Right renal cortex interstitium (tissue), 3 donors: Measurements from ENCODE around the gene AFG1L. TPM values are rescaled to one million over a fixed set of nuclear protein-coding genes. Genes with fewer than 3 reads are reported as not detected.
"Not testable (repeated sequence)": the region's sequence is repeated elsewhere in the genome, so short reads cannot be mapped to it uniquely, and the experiment has no call there.

ENCODE experiments used
- DNase-seq, 3 donors: peaks; one replicate each; pipeline ENCODE4 v3.0.0-alpha.2; 2013; ENCODE audit warnings: low read depth in 3 of 3, low spot score in 2 of 3
- polyA plus RNA-seq, 3 donors: library from polyadenylated mRNA; unstranded; fragments of 120-200 nt; gene quantifications; one replicate each; pipeline ENCODE4 v1.2.1, GENCODE V29; 2013; ENCODE audit not compliant: insufficient read length in 3 of 3

The AFG1L gene
- polyA plus RNA-seq, 3 donors, result 7.5 to 10.2 (median 7.5) TPM

DNA sequence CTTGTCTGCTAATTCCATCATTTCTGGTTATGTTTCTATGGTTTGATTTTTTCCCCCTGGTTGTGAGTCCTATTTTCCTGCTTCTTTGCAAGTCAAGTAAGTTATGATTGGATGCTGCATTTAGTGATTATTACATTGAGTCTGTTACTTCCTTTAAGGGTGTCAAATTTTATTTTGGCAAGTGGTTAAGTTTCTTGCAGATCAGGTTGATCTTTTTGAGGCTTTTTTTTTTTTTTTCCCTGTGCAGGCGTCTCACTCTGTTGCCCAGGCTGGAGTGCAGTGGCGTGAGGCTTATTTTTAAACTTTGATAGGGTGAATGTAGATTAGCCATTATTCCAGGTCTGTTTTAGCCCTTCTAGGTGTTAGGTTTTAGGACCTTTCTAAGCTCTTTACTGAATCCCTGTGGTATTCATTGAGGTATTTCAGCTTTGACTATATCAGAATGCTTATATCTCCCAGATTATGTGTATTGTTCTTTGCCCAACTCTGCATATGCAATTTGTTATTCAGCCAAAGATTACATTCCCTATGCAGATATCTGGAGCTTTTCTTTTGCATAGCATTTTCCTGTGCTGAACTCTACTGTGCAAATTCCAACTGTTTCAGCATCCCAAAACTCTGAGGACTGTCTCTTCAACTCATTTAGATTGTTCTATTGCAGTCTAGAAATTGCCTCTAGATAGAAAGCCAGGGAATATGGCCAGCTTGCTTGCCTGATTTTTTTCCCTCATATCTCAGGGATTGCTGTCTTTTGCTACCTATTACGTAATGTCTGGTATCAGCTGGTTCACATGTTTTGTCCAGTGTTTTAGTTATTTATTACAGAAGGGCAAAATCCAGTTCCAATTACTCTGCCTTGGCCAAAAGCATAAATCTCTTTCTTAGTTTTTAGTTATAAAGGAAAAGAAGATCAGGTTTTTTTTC is 113.3 kb downstream of the AFG1L start:
- DNase-seq, result no peak

DNA sequence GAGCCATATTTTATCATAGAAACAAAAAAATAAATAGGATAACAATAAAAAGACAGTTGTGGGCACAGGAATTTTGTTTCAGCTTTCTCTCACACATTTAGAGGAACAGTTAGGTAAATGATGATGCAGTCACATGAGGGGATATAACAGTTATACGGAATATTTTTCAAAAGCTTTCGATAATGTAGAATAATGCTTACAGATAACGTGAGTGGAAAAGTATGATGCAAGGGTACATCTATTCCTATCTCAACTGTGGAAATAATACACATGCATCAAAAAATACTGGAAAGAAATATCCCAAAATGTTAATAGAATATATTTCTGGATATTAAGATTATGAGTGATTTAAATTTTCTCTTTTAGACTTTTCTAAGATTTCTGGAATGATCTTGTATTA is 114.0 kb downstream of the AFG1L start:
- DNase-seq, result no peak

DNA sequence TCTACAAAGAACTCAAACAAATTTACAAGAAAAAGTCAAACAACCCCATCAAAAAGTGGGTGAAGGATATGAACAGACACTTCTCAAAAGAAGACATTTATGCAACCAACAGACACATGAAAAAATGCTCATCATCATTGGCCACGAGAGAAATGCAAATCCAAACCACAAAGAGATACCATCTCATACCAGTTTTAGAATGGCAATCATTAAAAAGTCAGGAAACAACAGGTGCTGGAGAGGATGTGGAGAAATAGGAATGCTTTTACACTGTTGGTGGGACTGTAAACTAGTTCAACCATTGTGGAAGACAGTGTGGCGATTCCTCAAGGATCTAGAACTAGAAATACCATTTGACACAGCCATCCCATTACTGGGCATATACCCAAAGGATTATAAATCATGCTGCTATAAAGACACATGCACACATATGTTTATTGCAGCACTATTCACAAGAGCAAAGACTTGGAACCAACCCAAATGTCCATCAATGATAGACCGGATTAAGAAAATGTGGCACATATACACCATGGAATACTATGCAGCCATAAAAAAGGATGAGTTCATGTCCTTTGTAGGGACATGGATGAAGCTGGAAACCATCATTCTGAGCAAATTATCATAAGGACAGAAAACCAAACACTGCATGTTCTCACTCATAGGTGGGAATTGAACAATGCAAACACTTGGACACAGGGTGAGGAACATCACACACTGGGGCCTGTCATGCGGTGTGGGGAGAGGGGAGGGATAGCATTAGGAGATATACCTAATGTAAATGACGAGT is 121.4 kb downstream of the AFG1L start:
- DNase-seq, result not testable (repeated sequence)

DNA sequence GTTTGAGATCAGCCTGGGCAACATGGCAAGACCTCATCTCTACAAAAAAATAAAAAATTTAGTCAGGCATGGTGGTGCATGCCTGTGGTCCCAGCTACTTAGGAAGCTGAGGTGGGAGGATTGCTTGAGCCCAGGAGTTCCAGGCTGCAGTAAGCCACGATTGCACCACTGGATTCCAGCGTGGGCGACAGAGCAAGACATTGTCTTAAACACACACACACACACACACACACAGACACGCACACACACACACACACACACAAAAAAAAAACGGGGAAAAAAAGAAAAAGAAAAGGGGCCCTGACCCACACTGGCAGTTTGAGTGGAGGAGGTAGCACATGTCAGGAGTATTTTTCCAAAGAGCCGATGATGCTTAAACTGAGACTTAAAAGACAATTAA is 122.2 kb downstream of the AFG1L start:
- DNase-seq, result no peak

DNA sequence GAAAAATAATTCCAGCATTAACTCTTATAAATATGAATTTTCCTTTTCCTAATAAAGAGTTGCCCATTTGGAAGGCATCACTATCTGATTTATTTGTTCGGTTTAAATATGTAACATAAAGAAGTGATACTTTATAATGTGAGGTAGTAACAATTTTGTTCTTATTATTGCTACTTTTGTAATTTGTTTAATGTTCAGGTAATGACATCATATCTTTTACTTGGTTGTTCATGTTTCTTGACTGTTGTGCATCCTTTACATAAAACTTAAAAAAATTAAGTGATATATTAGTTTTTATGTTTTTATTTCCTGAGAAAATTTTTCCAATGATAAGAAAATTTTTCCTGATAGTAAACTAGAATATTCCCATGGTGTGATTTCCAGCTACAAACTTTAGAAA is 124.6 kb downstream of the AFG1L start:
- DNase-seq, result no peak

DNA sequence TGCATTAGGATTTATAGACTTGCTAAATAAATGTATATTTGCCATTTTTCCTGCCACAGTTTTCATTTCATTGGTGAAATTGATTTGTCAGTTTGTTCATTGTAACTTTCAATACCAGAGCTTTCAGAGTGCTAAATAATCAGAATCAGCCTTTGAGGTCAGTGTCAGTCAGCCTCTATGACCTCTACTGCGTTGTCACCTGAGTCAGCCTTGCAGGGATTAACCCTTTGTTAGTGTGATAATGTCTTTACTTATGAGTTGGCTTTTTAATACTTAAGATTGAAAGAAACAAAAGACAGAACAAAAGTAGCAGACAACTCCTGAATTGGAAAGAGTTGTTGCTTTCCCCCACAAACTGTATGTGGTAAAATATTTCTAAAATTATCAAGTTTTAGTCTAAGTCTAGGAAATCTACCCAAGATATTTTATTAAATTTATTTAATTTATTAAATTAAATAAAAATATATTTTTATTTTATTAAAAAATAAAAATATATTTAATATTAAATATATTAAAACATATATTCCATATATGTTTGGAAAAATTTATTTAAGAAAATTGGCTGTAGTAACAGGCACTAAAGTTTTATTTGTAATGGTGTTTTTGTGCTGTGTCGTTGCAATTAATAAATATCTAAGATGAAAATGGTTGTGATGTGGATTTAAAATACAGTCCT is 125.2 kb downstream of the AFG1L start:
- no peak for DNase-seq

DNA sequence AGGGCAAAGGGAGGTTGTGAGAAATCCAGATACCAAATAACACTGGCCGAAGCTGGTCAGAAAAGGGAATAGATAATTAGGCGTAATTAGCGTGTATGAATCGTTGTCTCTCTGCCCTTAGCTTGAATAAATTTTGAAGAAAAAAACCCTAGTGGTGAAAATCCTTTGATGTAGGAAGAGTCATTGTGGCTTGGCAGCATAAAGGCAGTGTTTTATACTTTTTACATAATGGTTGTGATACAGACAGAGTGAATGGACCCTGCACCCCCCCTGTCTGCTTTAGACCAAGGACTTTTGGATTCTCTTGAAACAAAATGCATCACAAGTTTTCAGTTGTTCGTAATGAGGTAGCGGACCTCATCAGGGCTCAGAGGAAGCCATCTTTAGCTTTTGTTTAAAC is 126.5 kb downstream of the AFG1L start:
- no peak for DNase-seq

DNA sequence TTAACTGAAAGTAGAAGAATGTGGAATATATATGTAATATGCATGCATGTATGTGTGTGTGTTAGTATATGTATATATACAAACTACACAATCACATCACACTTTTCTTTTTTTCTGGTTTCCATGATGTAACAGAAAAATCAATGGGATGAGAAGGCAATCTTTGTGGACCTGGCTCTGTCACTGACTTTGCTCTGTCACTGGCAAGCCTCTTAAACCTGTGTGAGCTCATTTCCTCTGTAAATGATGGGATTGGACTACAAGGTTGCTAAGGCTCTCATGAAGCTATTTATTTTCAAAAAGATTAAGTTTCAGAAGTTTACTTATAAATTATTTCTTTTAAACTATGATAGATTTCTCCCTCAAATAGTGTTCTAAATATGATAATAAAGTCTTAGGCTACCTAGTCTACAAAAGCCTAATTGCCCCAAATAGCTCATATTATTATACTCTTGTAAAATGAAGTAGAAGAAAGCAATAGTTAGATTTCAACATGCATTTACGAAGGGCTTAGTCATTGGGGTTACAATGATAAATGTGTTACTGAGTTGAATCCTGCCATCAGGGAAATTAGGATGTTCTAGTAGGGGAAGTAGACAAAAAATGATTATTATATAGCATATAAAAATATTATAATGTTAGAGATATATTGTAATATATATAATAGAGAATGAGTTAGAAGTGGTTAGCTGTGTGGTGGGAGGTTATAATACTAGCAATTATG is 129.3 kb downstream of the AFG1L start:
- no peak for DNase-seq

DNA sequence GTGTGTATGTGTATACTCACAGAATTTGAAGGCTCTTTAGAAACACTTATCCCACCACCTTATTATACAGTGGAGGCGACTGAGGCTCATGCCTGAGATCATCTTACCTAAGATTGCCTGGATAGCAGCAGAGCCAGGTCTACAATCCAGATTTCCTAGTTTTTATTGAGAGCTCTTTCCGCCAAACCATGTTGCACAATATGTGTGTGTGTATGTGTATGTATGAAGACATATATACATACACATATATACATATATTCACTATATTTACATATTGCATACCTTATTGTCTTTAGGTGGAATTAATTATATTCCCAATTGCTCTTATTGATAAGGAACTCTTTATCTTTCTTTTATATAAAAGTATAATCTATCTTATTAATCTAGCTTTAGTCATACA is 130.6 kb downstream of the AFG1L start:
- DNase-seq, result no peak

DNA sequence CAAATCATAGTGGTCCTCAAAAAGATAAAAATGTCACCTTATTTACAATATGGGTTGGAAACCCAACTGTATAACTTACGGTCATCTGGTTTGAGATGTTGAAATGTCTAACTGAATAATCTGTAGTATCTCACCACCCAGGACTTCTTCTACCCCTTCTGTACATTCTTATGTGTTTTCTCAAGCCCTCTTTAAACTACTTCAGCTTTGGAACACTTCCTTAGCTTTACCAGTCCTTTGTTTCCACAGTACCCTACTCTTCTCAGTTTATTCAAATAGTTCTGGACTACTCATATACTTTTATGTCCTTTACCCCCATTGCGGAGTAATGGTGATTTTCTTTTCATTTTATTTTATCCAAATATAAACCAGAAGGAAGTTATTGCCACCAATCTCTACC is 137.3 kb downstream of the AFG1L start:
- DNase-seq, result no peak

DNA sequence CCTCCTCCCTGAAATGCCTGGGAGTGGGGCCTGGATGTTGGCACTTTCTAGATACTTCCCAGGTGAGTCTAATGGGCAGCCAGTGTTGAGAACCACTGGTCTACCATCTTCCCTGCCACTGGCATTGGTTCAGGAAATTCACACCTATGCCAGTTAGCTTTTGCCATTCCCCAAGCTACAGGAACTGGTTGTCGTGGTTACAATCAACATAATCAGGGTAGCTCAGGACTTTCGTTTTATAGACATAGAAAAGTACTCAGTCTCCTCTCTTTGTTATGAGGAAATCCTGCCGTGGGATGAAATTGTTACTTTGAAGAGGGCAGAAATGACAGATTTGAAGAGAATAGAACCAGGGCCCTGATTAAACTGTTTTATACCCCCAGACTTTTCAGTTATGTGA is 137.9 kb downstream of the AFG1L start:
- no peak for DNase-seq

DNA sequence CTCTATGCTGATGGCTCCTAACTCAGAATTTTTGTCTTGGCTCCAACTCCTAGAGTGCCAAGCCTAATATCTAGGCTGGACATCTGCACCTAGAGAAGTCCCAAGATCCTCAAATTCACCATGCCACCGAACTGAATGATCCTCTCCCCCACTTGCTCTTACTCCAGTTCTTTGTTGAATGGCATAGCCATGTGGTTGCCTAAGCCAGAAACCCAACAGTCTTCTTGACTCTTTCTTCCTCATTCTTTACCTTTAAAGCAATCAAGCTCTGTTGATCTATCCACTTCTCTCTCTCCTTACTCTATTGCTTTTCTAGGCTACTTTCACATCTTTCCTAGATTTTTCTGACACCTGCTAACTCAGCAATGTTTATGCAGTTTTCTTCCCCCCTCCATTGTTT is 139.4 kb downstream of the AFG1L start:
- DNase-seq, result no peak

DNA sequence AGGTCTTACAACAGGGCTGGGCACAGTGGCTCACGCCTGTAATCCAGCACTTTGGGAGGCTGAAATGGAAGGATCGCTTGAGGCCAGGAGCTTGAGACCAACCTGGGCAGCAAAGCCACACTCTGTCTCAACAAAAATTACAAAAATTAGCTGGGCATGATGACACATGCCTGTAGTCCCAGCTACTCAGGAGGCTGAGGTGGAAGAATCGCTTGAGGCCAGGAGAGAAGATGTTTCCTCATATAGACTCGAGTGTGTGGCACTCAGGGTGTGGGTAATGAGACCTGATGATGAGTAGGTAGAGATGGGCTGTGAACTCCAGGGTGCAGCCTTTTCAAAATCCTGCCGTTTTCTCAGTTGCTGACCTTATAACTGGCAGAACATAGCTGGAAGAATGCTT is 140.5 kb downstream of the AFG1L start:
- no peak for DNase-seq

DNA sequence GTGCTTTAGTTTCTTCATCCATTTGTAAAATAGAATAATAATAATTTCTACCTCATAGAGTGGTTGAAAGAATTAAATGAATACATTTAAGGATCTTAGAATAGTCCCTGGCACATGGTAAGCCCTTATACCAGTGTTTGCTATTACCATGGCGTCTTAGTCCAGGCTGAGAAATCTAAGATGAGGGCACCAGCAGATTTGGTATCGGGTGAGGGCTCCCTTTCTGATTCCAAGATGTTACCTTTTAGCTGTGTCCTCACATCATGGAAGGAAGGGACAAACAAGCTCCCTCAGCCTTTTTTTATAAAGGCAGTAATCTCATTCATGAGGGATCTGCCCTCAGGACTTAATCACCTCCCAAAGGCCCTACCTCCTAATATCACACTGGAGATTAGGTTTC is 141.9 kb downstream of the AFG1L start:
- no peak for DNase-seq

DNA sequence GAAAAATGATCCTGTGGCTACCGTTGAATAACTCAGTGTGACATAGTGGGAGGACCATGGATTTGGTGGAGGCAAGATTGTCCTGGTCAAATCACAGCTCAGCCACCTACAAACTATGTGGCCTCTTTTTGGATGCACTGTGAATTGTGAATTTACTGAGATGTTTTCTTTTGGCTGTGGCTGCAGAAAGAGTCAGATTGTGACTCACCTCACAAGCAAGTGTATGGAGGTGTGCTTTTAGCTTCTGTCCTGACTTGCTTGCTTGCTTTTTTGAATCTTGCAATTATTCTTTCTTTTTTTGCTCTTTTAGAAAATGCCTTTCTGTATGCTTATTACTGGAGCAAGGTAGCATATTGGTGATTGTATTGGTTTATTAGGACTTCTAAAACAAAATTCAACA is 143.0 kb downstream of the AFG1L start:
- no peak for DNase-seq

DNA sequence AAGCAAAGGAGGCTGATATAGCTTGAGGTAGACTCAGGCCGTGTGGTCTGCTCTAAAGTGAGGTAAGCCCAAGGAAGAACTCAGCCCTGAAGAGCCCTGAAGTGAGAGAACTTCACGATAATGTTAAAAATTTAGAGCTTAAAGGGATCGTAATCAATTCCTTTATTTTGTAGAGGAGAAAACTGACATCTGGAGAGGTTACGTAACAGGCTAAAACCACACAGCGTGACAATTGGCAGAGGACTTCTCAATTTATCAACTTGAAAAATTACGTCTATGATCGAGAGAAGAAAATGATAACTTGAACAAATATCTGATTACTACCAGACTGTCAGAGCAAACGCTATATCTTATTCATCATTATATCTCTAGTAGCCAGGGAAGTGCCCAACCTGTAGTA is 144.1 kb downstream of the AFG1L start:
- no peak for DNase-seq

DNA sequence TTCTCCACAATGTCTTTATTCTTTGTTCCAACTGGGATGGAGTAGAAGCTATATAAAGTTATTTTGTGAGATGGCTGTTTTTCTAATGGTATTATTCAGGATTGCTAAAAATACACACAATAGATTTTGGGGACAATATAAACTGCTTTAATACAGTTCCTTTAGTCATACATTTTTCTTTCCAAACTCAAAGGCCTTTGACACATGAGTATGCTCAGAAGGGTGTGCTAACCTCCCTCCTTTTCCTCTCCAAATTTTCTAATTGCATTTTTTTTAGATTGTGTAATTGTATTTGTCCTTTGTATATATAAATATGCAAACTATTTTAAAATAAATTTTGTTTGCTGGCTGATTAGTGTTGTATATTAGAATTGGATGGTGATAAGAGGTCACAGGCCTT is 146.3 kb downstream of the AFG1L start:
- DNase-seq, result no peak

DNA sequence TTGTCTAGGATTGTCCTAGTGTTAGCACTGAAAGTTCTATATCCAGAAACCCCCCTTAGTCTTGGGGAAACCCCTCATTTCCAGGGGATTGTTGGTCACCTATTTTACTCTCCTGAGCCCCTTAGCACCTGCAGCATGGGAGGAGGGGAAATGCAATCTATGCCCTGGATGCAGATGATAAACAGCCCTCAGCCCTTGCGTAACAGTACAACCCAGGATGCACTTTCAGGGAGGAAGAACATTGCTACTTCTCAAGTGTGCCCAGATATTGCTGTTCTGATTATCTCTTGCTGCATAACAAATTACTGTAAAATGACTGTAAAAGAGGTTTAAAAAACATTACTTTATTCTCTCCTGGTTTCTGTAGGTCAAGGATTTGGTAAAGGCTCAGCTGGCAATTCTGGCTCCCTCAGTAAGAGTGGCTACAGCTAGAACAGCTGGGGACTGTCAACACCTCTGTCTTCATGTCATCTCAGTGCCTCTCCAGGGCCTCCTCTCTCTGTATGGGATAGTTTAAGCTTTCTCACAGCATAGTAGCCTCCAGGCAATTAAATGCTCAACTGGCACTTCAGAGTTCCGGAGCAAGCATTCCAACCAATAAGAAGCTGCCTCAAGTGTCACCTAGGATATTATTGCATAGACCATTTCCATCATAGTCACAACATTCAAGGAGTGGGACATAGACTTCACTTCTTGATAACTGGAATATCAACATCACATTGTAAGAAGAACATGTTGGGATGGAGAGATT is 148.1 kb downstream of the AFG1L start:
- DNase-seq, result no peak

DNA sequence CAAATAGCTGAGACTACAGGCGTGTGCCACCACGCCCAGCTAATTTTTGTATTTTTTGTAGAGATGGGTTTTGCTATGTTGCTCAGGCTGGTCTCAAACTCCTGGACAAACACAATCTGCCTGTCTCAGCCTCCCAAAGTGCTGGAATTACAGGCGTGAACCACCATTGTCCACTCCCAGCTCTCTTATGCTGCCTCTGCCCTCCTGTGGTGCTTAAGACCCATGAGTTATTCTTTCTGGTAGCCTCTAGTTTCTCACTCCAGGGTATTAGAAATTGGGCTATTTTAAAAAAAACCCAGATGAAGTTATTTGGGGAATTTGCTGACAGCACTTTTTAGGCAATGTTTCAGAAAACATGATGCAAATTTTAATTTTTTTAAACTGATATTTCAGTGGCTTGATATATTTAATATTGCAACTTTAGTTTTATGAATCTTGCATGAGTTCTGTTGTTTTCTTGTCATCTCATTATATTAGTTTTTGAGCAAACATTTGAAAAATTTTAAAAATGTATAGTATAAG is 151.8 kb downstream of the AFG1L start:
- no peak for DNase-seq

DNA sequence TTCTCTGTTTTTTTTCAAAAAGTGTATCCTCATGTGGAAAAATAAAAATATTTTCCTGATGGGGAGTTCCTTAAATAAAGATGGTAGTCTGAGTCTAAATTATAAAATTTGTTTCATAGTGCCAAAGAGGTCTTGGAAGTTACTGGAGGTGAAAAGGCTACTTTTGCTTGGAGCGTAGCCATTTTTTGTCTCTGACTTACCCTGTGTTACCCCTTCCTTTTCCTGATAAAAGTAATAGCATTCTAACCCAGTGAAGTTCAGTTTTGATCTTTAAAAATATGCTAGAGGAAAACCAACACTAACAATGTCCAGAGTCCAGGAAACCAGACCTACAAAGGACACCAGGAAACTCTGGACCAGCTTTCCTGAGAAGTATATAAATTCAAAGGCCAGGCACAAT is 153.6 kb downstream of the AFG1L start:
- DNase-seq, result no peak
